T-helper 22 cell (primary cell): ENCODE measurements around the gene ITGA2.
"Not testable (repeated sequence)": the region's sequence is repeated elsewhere in the genome, so short reads cannot be mapped to it uniquely, and the experiment has no call there.

Experiments
- DNase-seq: peaks from one replicate; pipeline ENCODE4 v3.0.0-alpha.2; 2020; ENCODE audit warnings: low read depth

Gene ITGA2

DNA sequence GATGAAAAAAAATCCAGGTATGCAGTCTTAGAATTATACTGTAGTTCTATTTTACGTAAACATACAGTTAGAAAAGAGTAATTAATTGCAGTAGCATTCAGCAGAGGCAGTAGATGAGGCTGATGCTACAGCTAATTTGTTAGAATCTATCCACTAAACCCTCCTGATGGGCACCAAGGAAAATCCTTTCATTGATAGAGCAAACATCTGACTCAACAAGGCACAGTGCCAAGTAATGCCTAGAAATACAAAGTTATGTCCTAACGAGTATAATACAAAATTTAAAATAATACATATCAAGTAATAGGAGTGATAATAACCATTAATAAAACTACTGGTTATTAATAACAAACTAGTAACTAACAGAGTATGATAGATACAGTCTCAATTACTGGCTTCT, 111.5 kb downstream of the ITGA2 start:
- no peak for DNase-seq

DNA sequence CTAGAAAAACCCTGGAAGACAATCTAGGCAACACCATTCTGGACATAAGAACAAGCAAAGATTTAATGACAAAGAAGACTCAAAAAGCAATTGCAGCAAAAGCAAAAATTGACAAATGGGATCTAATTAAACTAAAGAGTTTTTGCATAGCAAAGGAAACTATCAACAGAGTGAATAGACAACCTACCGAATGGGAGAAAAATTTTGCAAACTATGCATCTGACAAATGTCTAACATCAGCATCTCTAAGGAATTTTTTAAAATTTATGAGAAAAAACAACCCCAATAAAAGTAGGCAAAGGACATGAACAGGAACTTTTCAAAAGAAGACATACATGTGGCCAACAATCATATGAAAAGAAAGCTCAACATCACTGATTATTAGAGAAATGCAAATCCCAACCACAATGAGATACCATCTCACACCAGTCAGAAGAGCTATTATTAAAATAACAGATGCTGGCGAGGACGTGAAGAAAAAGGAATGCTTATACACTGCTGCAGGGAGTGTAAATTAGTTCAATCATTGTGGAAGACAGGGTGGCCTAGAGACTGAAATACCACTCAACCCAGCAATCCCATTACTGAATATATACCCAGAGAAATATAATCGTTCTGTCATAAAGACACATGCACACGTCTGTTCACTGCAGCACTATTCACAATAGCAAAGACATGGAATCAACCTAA, 116.6 kb downstream of the ITGA2 start:
- DNase-seq = no peak

DNA sequence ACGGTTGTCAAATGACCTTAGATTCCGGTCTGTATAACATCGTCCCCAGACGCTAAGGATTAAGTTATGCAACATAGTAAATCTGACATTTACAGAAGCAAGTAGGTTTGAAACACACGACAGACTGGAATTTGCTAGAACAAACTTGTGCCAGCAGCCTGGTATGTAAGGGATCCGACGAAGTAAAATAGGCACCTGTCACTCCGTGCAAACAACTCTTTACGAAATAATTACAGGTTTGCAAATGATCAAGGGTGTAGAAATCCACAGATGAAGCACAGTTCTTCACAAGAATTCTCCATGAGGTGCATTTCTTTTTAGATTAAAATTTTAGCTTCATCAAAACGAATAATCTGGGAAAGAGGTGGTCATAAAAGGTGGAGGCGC, 119.9 kb downstream of the ITGA2 start:
- no peak for DNase-seq

DNA sequence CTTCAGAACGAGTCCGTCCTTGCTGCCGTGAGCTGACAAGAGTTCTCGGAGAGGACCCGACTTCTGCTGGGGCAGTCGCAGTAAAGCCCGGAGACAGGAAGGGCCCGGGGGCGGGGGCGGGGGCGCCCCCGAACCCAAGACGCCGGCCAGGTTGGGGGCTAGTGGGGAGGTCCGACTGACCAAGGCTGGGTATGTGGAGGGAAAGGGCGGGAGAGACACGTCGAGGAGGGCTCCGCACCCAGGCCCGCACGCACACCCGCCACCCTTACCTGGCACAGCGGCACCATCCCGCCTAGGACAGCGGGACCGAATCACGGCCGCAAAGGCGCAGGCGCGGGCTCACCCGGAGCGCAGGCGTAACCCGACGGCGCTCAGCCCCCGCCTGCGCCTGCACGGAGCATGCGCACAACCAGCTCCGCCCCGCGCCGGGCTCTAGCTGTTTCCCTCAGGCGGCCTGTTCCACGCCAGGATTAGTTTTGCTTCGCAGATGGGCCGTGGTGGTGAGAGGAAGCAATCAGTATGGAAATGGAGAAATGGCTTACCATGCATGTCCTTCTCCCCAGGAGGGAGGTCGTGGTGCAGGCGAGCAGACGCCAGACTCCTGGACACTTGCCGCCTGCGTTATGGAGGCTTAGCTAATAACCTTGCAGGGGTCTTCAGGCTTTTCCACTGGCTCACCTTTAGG, 120.4 kb downstream of the ITGA2 start, which contains the start of gene MOCS2:
Gene MOCS2 (minus strand): TSS at position 315 of the 685 bp plus-strand sequence. CDS start 2,583 bp downstream, outside the sequence.
- DNase-seq = peak; percentile 79

DNA sequence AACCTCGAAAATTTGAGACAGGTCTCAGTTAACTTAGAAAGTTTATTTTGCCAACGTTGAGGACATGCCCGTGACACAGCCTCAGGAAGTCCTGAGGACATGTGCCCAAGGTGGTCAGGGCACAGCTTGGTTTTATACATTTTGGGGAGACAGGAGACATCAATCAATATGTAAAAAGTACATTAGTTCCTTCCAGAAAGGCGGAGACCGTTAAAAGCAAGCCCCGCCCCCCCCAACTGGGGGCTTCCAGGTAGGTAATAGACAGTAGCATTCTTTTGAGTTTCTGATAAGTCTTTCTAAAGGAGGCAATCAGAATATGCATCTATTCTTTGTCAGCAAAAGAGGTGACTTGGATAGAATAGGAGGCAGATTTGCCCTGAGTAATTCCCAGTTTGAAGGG, 121.0 kb downstream of the ITGA2 start:
- no peak for DNase-seq

DNA sequence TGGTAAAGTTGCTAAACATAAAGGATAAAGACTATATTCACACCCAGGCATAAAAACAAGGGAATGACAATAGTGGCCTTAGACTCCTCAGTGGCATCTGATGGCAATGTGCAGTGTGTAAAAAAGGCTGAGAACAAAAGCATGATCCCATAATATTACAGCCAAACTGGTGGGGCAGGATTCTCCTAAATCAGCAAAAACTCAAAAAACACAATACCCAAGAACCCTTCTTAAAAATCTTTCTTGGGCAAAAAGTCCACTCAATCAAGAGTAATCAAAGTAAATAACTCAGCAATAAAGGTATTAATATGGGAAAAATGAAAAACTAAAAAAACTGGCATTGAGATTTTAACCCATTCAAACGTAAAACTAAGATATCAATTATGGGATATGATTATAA, 122.0 kb downstream of the ITGA2 start:
- no peak for DNase-seq

DNA sequence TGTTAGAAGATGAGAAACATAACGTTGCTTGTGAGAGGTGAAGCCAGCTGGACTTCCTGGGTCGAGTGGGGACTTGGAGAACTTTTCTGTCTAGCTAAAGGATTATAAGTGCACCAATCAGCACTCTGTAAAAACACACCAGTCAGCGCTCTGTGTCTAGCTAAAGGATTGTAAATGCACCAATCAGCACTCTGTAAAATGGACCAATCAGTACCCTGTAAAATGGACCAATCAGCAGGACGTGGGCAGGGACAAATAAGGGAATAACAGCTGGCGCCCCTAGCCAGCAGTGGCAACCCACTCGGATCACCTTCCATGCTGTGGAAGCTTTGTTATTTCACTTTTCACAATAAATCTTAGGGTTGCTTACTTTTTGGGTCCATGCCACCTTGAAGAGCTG, 123.2 kb downstream of the ITGA2 start:
- DNase-seq = not testable (repeated sequence)

DNA sequence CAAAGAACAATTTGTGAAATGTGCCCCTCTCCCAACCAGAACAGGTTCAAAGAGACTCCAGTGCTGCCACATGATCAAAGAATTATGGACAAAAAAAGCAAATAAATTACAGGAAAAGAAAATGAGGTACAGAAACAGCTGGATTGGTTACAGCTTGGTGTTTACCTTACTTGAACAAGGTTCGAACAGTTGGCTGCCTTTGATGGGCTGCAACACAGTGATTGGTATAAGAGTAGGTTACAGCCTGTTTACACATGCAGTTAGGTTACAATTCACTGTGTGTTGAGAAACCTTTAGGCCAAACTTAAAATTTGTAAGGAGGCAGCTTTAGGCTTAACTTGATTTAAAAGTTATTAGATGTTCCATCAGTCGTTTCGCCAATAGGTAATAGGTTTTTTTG, 123.8 kb downstream of the ITGA2 start:
- DNase-seq = no peak

DNA sequence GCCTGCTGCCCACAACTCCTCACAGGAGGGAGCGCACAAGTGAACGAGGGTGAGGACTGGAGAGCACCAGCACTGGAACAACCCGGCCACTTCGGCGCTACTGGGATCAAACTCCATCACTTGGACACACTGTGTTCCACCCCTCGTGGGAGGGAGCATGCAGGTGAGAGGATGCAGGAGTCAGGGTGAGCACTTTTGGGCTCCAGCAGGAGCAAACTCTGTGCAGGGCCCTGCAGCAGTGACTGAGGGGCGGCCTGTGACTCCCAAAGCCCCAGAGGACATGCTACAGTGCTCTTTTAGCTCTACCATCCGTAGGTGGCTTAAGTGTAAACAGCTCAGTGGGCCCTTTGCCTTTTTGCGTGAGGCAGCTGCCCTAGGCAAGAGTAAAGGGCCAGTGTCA, 124.8 kb downstream of the ITGA2 start:
- no peak for DNase-seq

DNA sequence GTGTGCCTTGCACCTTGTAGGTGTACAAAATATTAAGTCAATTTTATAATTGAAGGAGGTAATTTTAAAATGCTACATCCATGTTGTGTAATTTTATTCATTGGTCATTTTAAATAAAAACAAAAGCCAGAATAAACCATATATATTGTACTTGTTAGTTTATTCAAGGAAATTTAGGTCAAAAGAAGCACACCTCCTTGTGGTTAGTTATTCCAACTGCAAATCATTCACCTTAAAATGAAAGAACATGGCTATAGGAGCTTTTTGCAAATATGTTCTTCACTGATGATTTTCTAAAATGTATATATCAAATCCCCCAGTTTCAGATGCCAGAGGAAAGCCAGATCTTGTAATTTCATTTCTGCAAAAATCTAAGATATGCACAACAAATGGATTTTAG, 125.8 kb downstream of the ITGA2 start:
- DNase-seq = no peak

DNA sequence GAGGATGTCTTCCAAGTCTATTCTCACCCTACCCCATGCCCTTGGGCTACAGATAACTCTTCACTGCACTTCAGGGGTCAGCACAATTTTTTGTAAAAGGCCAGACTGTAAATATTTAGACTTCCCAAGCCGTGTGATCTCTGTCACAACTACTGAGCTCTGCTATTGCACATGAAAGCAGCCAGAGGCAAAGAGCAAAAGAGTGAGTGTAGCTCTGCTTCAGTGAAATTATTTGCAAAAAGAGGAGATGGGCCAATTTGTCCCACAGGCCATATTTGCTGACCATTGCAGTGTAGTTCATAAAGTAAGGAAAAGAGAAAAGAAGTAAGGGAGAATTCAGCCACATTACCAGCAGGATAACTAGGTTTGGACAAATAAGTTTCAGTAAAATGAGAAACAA, 127.4 kb downstream of the ITGA2 start:
- DNase-seq = no peak

DNA sequence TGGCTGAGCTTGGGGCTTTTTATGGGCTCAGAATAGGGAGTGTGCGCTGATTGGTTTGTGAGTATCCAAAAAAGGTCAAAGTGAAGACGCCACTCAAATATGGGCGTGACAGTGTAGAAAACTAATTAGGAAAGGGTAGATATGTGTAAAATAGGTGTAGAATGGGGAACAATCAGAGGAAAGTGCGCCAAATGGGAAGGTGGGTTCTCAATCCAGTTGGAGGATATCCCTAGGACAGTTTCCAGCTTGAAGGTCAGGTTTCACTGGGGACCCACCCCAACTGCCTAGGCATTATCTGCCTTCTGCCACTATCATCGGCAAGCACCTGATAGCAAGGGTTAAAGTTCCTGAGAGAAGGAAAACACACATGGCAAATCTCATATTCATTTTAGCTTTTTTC, 129.7 kb downstream of the ITGA2 start:
- DNase-seq = no peak

DNA sequence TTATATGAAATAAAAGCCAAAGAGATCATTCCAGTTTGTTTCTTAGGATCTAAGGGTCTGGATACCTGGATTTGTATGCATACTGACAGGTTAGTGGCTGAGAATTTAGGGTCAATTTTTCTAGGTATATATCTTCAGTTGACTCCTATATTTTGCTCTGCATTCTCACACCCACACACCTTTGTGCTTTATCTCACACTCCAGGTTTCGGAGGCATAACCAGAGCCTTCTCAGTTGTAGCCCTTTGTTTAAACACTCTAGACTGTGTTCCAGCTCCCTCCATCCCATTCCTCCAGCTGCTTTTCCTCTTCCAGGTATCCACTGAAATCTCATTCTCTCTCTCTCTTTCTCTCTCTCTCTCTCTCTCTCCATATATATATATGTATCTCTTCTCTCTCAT, 131.0 kb downstream of the ITGA2 start:
- DNase-seq = no peak

DNA sequence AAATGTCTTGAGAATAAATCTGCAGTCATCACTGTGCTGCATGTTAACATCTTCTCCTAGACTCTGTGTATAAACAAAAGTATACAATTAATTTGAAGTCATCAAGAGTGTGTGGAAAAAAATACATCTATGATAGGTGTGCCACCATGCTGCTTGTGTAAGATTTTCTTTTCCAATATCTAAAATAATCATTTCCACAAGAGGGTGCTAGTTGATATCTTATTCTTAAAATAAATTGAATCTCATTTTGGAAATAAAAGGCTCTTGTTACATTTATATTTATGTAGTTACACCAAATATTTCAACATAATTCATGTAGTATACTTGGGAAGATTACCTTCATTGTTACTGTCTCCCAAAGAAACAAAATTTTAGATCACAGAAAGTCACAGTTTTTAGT, 134.6 kb downstream of the ITGA2 start:
- DNase-seq = no peak

DNA sequence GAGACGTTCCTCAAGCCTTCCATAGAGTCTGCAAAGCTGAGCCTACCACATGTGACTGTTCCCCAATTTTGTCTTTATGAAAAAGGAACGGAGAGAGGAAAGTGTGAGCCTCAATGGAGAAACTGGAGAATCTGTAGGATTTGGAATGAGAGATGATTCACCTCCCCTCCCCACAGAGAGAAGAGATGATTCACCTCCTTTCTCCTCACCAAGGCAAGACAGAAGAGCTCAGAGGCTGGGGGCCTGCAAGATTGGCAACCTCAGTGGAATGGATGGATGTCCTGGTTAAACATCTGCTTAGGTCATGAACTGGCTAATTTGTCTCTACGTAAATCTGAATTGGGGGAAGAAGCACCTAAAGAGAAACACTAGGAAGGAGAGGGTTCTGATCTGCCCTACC, 137.4 kb downstream of the ITGA2 start:
- no peak for DNase-seq

DNA sequence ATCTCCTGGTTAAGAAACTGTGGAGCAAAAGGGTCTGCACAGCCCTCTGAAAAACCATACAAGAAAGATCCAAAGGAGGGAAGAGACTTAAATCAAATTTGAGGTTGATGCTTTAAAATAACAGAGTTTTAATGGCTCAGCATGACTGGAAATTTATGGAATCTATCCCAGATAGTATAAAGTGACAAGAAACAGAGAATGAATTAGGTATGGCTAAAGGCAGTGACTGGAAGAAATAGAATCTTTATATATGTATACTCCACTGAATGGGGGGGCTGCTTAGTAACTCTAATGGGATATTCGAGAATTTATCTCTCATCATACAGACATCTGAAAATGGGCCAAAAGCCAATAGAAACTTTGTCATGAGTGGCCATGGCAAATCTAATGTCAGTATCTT, 138.0 kb downstream of the ITGA2 start:
- no peak for DNase-seq

DNA sequence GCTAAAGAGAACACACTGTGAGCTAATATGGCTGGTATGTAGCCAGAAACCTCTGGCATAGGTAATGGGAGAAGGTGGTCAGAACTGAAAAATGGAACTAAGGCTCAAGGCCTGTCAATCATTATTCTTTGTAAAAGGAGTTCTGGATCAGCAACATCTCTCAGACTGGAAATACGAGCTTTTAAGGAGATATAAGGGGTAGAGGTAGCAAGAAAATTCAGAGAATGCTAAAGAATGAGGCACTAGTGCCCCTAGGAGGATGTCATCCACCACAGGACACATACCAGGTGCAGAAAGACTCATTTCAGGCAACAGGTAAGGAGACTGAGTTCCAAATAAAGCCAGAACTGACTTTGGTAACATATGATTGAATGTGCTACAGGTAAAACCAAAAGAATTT, 139.3 kb downstream of the ITGA2 start:
- DNase-seq = no peak

DNA sequence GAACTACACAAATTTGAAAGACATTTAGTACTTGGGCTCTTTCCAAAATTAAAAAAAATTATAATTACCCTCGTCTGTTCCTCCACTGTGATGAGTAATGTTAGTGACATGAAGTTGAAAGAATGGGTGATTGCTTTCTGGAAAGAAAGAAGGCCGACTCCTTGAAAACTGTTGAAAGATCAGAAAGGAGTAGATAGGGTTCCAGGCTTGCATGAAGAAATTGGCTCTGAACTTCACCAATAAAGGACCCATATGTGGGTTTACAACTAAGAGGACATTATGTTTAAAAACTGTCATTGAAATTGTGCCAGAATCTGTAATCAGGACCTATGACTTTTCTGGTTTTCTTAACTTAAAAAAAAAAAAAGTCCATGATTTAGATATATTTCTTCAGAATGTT, 141.1 kb downstream of the ITGA2 start:
- no peak for DNase-seq

DNA sequence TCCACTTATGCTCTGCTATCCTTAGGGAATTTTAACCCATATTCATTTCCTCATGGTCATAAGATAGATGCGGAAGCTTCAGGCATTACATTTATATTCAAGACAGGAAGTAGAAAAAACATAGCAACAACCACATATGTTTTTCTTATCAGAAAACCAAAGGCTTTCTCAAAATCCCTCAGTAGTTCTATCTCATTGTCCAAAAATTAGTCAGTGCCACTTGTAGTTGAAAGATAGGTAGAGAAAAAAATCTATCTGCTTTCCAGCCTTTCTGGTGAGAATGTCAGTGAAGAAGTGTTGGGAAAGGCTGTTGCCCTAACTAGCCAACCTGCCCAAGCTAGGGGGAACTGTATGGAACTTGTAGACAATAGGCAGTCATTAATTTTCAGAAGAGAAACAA, 143.9 kb downstream of the ITGA2 start:
- no peak for DNase-seq
